H9 (cell line): ENCODE measurements around the gene SNAI3. TPM values are rescaled to one million over a fixed set of nuclear protein-coding genes. Genes with fewer than 3 reads are reported as not detected.

Source experiments
- DNase-seq: peaks from one replicate; pipeline ENCODE4 v3.0.0-alpha.2; 2017
- H2AFZ ChIP-seq: one replicate; pipeline ENCODE4 v1.6.1; 2013; ENCODE audit warnings: mild to moderate bottlenecking, low read length, control low read depth, moderate library complexity
- H2AK5ac ChIP-seq: 2 replicates; pipeline ENCODE4 v1.6.1; 2013; ENCODE audit warnings: low read length, control low read depth, mixed read lengths; ENCODE audit not compliant: insufficient read length
- H2BK120ac ChIP-seq: one replicate; pipeline ENCODE4 v1.6.1; 2013; ENCODE audit warnings: low read depth, mild to moderate bottlenecking, low read length, control low read depth, inconsistent platforms; ENCODE audit not compliant: poor library complexity, severe bottlenecking
- H2BK12ac ChIP-seq: 2 replicates; pipeline ENCODE4 v1.6.1; 2013; ENCODE audit warnings: low read length, control low read depth, mixed read lengths, low read depth; ENCODE audit not compliant: insufficient read length
- H2BK15ac ChIP-seq: 2 replicates; pipeline ENCODE4 v1.6.1; 2013; ENCODE audit warnings: low read depth, low read length, control low read depth
- H2BK20ac ChIP-seq: one replicate; pipeline ENCODE4 v1.6.1; 2013; ENCODE audit warnings: low read depth, mild to moderate bottlenecking, low read length, control low read depth, inconsistent platforms; ENCODE audit not compliant: poor library complexity, severe bottlenecking
- H2BK5ac ChIP-seq: 2 replicates; pipeline ENCODE4 v1.6.1; 2013; ENCODE audit warnings: low read length, control low read depth, mixed read lengths; ENCODE audit not compliant: insufficient read length
- H3K14ac ChIP-seq: 2 replicates; pipeline ENCODE4 v1.6.1; 2013; ENCODE audit warnings: low read length, control low read depth; ENCODE audit not compliant: insufficient read depth
- H3K18ac ChIP-seq: 2 replicates; pipeline ENCODE4 v1.6.1; 2013; ENCODE audit warnings: low read depth, mild to moderate bottlenecking, mixed read lengths, low read length, control low read depth; ENCODE audit not compliant: insufficient read length
- H3K23ac ChIP-seq: 2 replicates; pipeline ENCODE4 v1.6.1; 2013; ENCODE audit warnings: low read length, control low read depth, mixed read lengths, low read depth; ENCODE audit not compliant: insufficient read length
- H3K23me2 ChIP-seq: 2 replicates; pipeline ENCODE4 v1.6.1; 2013; ENCODE audit warnings: low read depth, mild to moderate bottlenecking, mixed read lengths, low read length, control low read depth; ENCODE audit not compliant: insufficient read length, poor library complexity, severe bottlenecking
- H3K27ac ChIP-seq: 2 replicates; pipeline ENCODE4 v1.5.1; 2013; ENCODE audit warnings: low read length, control low read depth, mixed read lengths, low read depth; ENCODE audit not compliant: insufficient read length
- H3K27me3 ChIP-seq: 2 replicates; pipeline ENCODE4 v1.6.1; 2013; ENCODE audit warnings: low read length, control low read depth, inconsistent platforms; ENCODE audit not compliant: insufficient read depth
- H3K4ac ChIP-seq: 2 replicates; pipeline ENCODE4 v1.6.1; 2013; ENCODE audit warnings: low read depth, mild to moderate bottlenecking, control low read depth, inconsistent platforms, low read length, moderate library complexity
- H3K4me1 ChIP-seq: 2 replicates; pipeline ENCODE4 v1.6.1; 2013; ENCODE audit warnings: low read length, control low read depth, inconsistent platforms; ENCODE audit not compliant: insufficient read depth
- H3K4me2 ChIP-seq: 2 replicates; pipeline ENCODE4 v1.6.1; 2013; ENCODE audit warnings: low read length, control low read depth, mixed read lengths; ENCODE audit not compliant: insufficient read length, insufficient read depth
- H3K56ac ChIP-seq: 2 replicates; pipeline ENCODE4 v1.6.1; 2013; ENCODE audit warnings: low read depth, mild to moderate bottlenecking, mixed read lengths, low read length, control low read depth; ENCODE audit not compliant: insufficient read length
- H3K79me1 ChIP-seq: 2 replicates; pipeline ENCODE4 v1.6.1; 2013; ENCODE audit warnings: low read depth, mild to moderate bottlenecking, moderate library complexity, low read length, control low read depth, inconsistent platforms; ENCODE audit not compliant: insufficient read depth, poor library complexity, severe bottlenecking
- H3K79me2 ChIP-seq: 2 replicates; pipeline ENCODE4 v1.6.1; 2013; ENCODE audit warnings: low read length, control low read depth, inconsistent platforms; ENCODE audit not compliant: insufficient read depth
- H3K9ac ChIP-seq: 2 replicates; pipeline ENCODE4 v1.6.1; 2013; ENCODE audit warnings: low read length, control low read depth, mixed read lengths; ENCODE audit not compliant: insufficient read length; ENCODE audit errors: extremely low read depth
- H3K9me3 ChIP-seq: one replicate; pipeline ENCODE4 v1.6.1; 2013; ENCODE audit warnings: low read depth, low read length, inconsistent platforms; ENCODE audit not compliant: control insufficient read depth
- H3T11ph ChIP-seq: one replicate; pipeline ENCODE4 v1.6.1; 2013; ENCODE audit warnings: mild to moderate bottlenecking, low read length, control low read depth, inconsistent platforms
- H4K20me1 ChIP-seq: one replicate; pipeline ENCODE4 v1.6.1; 2013; ENCODE audit not compliant: control insufficient read depth, insufficient read length, insufficient read depth
- H4K5ac ChIP-seq: 2 replicates; pipeline ENCODE4 v1.6.1; 2013; ENCODE audit warnings: low read depth, mild to moderate bottlenecking, mixed read lengths, low read length, control low read depth; ENCODE audit not compliant: insufficient read length
- H4K8ac ChIP-seq: replicated peaks from 2 replicates; pipeline ENCODE4 v1.6.1; 2013; ENCODE audit warnings: low read length, control low read depth, mixed read lengths, low read depth; ENCODE audit not compliant: insufficient read length
- H4K91ac ChIP-seq: 2 replicates; pipeline ENCODE4 v1.6.1; 2013; ENCODE audit warnings: low read depth, mild to moderate bottlenecking, moderate library complexity, mixed read lengths, low read length, control low read depth; ENCODE audit not compliant: insufficient read length
- H3K27ac Mint-ChIP-seq, 3 experiments: 2 replicates in 2 of 3; 3 replicates in 1 of 3; pipeline ENCODE4 v1.8.0; 2020 to 2021; ENCODE audit warnings: mixed read lengths in 3 of 3, mild to moderate bottlenecking in 1 of 3, moderate library complexity in 1 of 3
- H3K27me3 Mint-ChIP-seq: 2 replicates; pipeline ENCODE4 v1.8.0; 2021; ENCODE audit warnings: low read depth, mild to moderate bottlenecking, moderate library complexity, mixed read lengths
- H3K36me3 Mint-ChIP-seq, 3 experiments: 2 replicates in 2 of 3; 3 replicates in 1 of 3; pipeline ENCODE4 v1.8.0; 2020 to 2021; ENCODE audit warnings: low read depth in 3 of 3, mixed read lengths in 3 of 3; ENCODE audit not compliant: insufficient read depth in 1 of 3
- H3K4me1 Mint-ChIP-seq, 2 experiments: 2 replicates each; pipeline ENCODE4 v1.8.0; 2020; ENCODE audit warnings: mixed read lengths in 2 of 2
- H3K4me3 Mint-ChIP-seq, 2 experiments: 2 replicates in 1 of 2; 3 replicates in 1 of 2; pipeline ENCODE4 v1.8.0; 2020 to 2021; ENCODE audit warnings: mild to moderate bottlenecking in 2 of 2, mixed read lengths in 2 of 2, moderate library complexity in 1 of 2
- H3K9me3 Mint-ChIP-seq, 2 experiments: 2 replicates in 1 of 2; 3 replicates in 1 of 2; pipeline ENCODE4 v1.8.0; 2020; ENCODE audit warnings: mild to moderate bottlenecking in 2 of 2, mixed read lengths in 2 of 2, moderate library complexity in 1 of 2
- CTCF ChIP-seq: fragments of 200-600 bp; sonication (generic); conservative IDR thresholded peaks from 3 replicates; pipeline ENCODE4 v1.8.0; 2021; ENCODE audit warnings: antibody characterized with exemption, mild to moderate bottlenecking
- WGBS: extraction: QIAGEN DNeasy Blood & Tissue Kit; methylation state at CpG from one replicate; pipeline ENCODE4 v1.1.7; 2013; ENCODE audit warnings: missing lambda C conversion rate, low lambda C conversion rate, mixed read lengths; ENCODE audit not compliant: insufficient read length; ENCODE audit errors: extremely low coverage; 5-methylcytosine and 5-hydroxymethylcytosine counted together
- total RNA-seq: library from RNA; stranded (reverse); gene quantifications from 2 replicates; pipeline ENCODE4 v1.2.1, GENCODE V29; 2021

SNAI3 gene
- total RNA-seq, 1 experiment from 2014 or later = 3.2 TPM

- Histone ChIP-seq H3K23ac (no peak overlapping the region), H2BK5ac (no peak overlapping the region), H3K4ac (no peak overlapping the region), H2BK120ac (no peak overlapping the region), H3K27me3 (no peaks in the 10 kb centered on the region), H2BK15ac (no peak overlapping the region), H3K9ac (no peak overlapping the region), H3K79me2 (no peaks in the 10 kb centered on the region), H2BK20ac (no peak overlapping the region), H3K23me2 (no peaks in the 10 kb centered on the region), H3K56ac (no peak overlapping the region), H3K4me1 (no peaks in the 10 kb centered on the region), H3T11ph (no peak overlapping the region), H3K14ac (no peak overlapping the region), H4K20me1 (no peaks in the 10 kb centered on the region), H3K18ac (no peak overlapping the region), H3K27ac (no peak overlapping the region), H2AFZ (no peak overlapping the region), H4K5ac (no peak overlapping the region), H4K91ac (no peak overlapping the region), H4K8ac (no peak overlapping the region), H2AK5ac (no peak overlapping the region), H2BK12ac (no peak overlapping the region), H3K9me3 (no peaks in the 10 kb centered on the region), H3K4me2 (no peak overlapping the region), H3K79me1 (no peaks in the 10 kb centered on the region)
- Mint-ChIP-seq H3K4me3 (no peak overlapping the region), H3K27me3 (no peaks in the 10 kb centered on the region; the same call in 1 of the 2 replicates), H3K9me3 (no peaks in the 10 kb centered on the region), H3K36me3 (peaks cover 4 to 14% (median 12%) of the 10 kb centered on the region in 3 experiments; a peak in 5 of 7 replicates), H3K27ac (no peak overlapping the region), H3K4me1 (no peaks in the 10 kb centered on the region)
- WGBS = no CpG with 5 or more reads among the region's 32 CpGs
- DNase-seq = no peak
- TF ChIP-seq CTCF = no peak
Observed at GRCh38 chr16:88725609-88726407, 39.5 kb upstream of the SNAI3 start.
